ENCODE measurements around the gene FAM229B.

DNA sequence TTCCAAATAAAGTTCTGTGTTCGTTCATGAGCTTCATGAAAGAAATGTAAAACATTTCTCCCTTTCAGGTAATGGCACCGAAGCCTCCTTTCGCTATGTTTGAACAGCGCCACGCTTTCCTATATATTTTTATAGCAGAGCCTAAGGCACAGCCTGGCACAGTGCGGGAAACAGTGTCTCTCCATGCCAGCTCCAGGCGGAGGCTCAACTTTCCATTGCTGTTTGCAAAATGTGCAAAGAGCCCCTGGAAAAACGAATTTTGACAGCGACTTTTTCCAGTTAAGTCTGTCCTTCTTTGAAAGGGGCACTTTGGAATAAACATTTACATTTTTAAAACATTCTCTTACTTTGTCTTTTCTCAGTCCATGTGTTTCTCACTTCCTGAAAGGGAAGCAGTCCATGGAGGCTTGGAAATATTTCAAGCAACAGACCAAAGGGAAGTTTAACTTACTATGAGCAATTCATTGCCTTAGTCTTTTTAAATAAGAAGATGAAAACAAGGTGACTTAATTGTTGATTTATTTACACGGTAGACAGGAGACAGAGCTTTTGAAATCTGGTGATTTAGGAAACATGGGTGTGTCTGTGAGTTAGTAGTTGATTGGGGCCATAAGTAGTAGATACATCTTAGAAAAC lies 32.7 kb upstream of the FAM229B start:
- TF ChIP-seq, protein P1, sequence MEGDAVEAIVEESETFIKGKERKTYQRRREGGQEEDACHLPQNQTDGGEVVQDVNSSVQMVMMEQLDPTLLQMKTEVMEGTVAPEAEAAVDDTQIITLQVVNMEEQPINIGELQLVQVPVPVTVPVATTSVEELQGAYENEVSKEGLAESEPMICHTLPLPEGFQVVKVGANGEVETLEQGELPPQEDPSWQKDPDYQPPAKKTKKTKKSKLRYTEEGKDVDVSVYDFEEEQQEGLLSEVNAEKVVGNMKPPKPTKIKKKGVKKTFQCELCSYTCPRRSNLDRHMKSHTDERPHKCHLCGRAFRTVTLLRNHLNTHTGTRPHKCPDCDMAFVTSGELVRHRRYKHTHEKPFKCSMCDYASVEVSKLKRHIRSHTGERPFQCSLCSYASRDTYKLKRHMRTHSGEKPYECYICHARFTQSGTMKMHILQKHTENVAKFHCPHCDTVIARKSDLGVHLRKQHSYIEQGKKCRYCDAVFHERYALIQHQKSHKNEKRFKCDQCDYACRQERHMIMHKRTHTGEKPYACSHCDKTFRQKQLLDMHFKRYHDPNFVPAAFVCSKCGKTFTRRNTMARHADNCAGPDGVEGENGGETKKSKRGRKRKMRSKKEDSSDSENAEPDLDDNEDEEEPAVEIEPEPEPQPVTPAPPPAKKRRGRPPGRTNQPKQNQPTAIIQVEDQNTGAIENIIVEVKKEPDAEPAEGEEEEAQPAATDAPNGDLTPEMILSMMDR (IDR thresholded peaks at IDR 0.05) = no peak
- TF ChIP-seq POLR2A (IDR thresholded peaks at IDR 0.05) = no peak

Data from right lobe of liver (tissue), 4 donors.